HG02970 (cell line): ENCODE data around the gene BMP15.

Source experiments
- ATAC-seq: cut with Tn5 transposase; IDR thresholded peaks from one replicate; pipeline ENCODE4 v1.9.1; 2021; ENCODE audit warnings: mild to moderate bottlenecking, moderate library complexity, moderate number of reproducible peaks; ENCODE audit not compliant: unreplicated experiment, low FRiP score

Gene BMP15

DNA sequence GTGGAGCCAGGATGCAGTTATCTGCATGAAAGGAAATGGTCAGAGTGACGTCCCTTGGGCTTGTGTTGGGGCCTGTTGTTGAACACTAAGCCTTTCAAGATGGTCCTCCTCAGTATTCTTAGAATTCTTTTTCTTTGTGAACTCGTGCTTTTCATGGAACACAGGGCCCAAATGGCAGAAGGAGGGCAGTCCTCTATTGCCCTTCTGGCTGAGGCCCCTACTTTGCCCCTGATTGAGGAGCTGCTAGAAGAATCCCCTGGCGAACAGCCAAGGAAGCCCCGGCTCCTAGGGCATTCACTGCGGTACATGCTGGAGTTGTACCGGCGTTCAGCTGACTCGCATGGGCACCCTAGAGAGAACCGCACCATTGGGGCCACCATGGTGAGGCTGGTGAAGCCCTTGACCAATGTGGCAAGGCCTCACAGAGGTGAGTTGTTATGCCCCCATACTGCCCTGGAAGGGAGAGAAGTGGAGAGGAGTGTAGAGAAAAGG is at the start of gene BMP15:
TSS of gene BMP15 (plus strand) at position 51 of the 492 bp plus-strand sequence. CDS start at position 100, 49 bp downstream.
- no peak for ATAC-seq

DNA sequence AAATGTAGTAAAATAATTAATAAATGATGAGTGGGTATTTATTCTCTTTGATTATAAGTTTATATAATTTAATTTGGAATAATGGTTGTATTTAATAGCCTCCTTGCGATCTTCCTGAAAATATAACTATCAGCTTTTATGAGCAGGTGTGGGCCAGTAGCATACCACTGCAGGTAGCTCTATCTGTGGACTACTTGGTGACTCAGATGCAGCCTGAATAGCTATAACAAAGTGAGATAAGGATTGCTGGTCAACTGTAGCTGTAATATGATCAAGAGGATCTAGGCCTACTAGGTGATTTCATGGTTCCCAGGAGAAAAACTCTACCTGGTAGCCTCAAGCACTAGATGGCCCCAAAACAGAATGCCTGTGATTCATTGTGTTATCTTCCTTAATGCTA is 47.1 kb upstream of the BMP15 start:
- no peak for ATAC-seq

DNA sequence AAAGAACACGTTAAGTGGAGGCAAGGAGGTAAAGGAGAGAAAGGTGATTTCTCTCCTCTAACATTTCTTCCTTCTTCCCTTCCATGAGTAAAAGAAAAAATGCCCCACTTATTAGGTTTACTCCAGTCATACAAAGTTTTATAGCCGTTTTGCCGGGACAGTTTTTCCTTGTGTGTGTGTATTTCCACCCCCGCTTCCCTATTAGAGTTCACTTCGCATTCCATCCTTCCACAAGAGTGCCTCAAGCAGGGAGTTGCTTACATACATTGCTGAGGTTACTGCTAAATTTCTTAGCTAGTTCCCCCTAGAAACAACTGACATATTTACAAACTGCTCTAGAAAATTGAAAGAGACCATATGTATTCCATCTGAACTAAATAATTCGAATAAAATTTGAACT is 45.2 kb upstream of the BMP15 start:
- no peak for ATAC-seq

- no peak for ATAC-seq
Observed at GRCh38 chrX:50871922-50872453, 38.5 kb upstream of the BMP15 start.

- ATAC-seq = no peak
Observed at GRCh38 chrX:50874876-50875275, 35.7 kb upstream of the BMP15 start.

GRCh38 chrX:50876551-50876950 is 34.0 kb upstream of the BMP15 start:
- ATAC-seq = no peak

- no peak for ATAC-seq
Observed at GRCh38 chrX:50877310-50877709, 33.2 kb upstream of the BMP15 start.

- no peak for ATAC-seq
Observed at GRCh38 chrX:50881028-50881427, 29.5 kb upstream of the BMP15 start.

GRCh38 chrX:50888884-50889283 is 21.7 kb upstream of the BMP15 start:
- ATAC-seq = no peak

DNA sequence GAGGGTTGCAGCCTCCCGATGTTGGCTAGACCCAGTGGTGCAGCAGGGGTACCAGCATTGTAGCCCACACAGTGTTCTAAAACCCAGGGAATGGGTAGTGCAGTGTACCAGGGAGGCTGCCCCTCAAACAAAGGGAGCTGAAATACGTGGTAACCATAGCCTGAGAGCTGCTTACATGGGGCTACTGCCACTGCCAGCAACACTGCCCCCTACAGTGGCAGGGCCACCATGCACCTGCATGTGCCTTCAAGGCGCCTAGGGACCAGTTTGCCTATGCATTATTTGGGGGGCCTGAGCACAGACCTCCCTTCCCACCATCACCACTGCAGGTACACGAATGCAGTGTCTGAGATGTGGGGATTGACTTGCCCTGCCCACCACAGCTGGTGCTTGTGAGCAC is 21.0 kb upstream of the BMP15 start:
- no peak for ATAC-seq

GRCh38 chrX:50893047-50893446 is 17.5 kb upstream of the BMP15 start:
- no peak for ATAC-seq

DNA sequence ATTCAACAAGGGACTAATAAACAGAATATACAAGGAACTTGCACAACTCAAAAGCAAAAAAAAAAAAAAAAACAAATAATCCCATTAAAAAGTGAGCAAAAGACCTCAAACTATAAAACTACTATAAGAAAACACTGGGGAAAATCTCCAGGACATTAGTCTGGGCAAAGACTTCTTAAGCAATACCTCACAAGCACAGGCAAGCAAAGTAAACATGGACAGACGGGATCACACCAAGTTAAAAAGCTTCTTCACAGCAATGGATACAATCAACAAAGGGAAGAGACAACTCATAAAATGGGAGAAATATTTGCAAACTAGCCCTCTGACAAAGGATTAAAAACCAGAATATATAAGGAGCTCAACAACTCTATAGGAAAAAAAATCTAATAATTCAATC is 17.1 kb upstream of the BMP15 start:
- no peak for ATAC-seq

DNA sequence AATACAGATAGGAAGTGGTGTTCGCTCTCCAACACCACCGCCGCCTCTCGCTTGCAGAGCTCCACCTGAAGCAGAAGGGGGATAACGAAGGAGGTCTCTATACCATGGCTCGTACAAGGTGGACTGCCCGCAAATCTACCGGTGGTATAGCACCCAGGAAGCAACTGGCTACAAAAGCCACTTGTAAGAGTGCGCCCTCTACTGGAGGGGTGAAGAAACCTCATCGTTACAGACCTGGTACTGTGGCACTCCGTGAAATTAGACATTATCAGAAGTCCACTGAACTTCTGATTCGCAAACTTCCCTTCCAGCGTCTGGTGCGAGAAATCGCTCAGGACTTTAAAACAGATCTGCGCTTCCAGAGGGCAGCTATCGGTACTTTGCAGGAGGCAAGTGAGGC is 5.2 kb upstream of the BMP15 start:
- ATAC-seq = no peak

GRCh38 chrX:50913520-50913919 is 3.0 kb downstream of the BMP15 start:
- no peak for ATAC-seq

- no peak for ATAC-seq
Observed at GRCh38 chrX:50920132-50920531, 9.6 kb downstream of the BMP15 start.

DNA sequence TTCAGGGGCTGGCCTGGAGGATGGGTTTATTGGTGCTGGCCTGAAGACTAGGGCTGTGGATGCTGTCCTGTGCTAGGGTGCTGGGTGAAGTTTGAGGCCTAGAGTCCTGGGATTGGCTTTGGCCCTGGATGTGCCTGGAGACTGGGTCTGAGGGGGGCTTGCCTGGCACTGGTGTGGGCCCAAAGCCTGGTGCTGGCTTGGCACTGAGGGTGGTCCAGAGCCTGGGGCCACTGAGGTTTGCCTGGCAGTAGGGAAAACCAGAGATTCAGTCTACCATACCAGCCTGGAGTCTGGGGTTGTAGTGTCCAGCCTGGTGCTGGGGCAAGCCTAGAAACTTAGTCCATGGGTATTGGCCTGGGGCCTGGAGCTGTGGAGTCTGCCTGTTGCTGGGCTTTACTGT is 16.6 kb downstream of the BMP15 start:
- ATAC-seq = no peak

DNA sequence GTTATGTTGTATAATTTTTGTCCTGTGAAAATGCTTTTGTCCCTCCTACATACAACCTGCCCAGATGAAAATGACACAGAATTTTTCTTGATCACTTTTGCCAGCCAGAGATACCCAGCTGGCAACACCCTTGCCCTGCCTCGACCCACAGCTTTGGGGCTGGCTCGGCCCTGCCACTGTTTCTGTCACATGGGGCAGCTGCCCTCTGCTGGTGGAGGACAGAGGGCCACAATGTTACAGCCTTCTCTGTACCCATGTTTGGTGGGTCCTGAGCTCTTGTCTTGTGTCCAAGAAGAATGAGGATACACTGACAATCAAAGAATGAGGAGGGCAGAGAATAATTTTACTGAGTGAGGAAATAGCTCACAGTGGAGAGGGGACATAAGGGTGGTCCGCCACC is 31.1 kb downstream of the BMP15 start:
- ATAC-seq = no peak

GRCh38 chrX:50942471-50942870 is 31.9 kb downstream of the BMP15 start:
- no peak for ATAC-seq

- ATAC-seq = no peak
Observed at GRCh38 chrX:50952406-50952805, 41.9 kb downstream of the BMP15 start.

DNA sequence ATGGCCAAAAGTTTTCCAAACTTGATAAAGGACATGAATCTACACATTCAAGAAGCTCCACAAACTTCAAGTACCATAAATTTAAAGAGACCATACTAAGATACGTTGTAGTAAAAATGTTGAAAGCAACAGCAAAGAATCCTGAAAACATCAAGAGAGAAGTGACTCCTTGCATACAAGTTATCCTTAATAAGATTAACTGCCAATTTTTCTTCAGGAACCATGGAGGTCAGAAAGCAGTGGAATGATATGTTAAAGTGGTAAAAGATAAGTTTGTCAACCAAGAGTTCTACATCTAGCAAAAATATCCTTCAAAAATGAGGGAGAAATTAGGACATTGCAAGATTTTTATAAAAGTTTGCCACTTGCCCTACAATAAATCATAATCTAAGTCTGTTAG is 43.3 kb downstream of the BMP15 start:
- no peak for ATAC-seq

GRCh38 chrX:50962156-50962555 is 51.6 kb downstream of the BMP15 start:
- no peak for ATAC-seq

DNA sequence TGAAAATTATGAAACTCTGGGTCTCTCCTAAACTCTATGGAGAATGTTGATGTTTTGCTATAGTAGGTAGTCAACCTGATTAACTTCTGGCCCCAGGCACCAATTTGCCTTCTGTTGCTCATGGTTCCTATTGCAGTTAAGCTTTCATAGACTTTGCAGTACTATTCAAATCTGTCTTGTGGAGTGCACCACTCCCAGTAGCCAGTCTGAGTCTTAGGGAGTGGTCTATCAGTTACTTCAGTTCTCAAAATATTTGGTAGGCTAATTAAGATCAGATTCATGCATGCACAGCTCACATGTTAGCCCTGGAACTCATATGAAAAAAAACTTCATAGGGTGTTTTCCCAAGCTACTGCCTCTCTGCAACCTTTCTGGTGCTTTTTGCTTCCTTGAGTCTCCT is 53.3 kb downstream of the BMP15 start:
- no peak for ATAC-seq
